C1 segment of cervical spinal cord (tissue), 14 donors: ENCODE results near the gene PHLDB2.

ENCODE experiments used
- DNase-seq, 14 donors: peaks; one replicate each; lab custom pipeline; 2025; lab: John Stamatoyannopoulos, UW

Gene PHLDB2

GRCh38 chr3:111882194-111882593 is 23.1 kb downstream of the PHLDB2 start:
- DNase-seq, result no peak

DNA sequence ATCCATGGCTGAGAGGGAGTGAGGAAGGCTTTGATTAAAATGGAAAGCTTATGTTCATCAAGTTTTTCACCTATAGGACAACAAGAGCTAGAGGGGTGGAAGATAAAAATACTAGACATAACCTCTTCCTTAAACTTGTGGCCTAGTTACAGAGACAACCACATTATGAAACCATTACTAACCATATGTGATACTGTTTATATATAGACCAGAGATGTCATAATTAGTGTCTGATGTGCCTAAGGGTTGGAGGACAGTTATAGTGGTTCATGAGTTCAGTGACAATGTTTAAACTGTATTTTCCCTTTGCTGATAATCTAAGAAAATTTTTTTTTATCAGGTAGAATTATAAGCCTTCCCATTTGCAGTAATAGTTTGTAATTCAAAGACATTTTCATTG is 23.7 kb downstream of the PHLDB2 start:
- DNase-seq, result no peak

DNA sequence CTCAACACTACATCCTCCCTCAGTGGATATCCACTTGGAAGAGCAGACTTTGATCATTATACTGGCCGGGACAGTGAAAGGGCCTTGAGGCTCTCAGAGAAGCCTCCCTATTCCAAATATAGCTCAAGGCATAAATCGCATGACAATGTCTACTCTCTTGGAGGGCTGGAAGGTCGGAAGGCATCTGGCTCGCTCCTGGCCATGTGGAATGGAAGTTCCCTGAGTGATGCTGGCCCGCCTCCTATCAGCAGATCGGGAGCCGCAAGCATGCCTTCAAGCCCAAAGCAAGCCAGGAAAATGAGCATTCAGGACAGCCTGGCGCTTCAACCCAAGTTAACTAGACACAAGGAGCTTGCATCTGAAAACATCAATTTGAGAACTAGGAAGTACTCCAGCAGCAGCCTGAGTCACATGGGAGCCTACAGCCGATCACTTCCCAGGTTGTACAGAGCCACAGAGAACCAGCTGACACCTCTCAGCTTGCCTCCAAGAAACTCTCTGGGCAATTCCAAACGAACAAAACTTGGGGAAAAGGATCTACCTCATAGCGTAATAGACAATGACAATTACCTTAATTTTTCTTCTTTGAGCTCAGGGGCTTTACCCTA is 25.4 kb downstream of the PHLDB2 start:
- no peak for DNase-seq

- no peak for DNase-seq
Observed at GRCh38 chr3:111885578-111885977, 26.5 kb downstream of the PHLDB2 start.

GRCh38 chr3:111890051-111890580 is 31.1 kb downstream of the PHLDB2 start:
- no peak for DNase-seq

- DNase-seq, result no peak
Observed at GRCh38 chr3:111892070-111892469, 33.0 kb downstream of the PHLDB2 start.

DNA sequence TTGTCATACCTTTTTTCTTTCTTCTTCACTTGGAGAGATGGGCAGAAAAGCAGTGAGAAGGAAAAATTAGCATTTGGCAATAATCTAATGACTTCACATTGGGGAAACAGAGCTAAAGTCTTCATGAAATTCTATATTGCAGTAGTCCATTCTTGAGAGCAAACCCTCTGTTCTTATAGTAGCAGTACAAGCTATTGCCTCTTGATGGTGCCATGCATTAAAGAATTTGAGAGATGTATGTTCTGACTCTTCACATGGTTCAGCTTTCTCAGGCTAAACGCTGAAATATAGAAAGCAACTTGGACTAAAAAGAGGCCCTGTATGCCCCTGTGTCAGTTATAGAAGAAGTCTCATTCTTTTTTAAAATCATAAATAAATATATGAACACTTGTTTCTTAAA is 36.0 kb downstream of the PHLDB2 start:
- no peak for DNase-seq

DNA sequence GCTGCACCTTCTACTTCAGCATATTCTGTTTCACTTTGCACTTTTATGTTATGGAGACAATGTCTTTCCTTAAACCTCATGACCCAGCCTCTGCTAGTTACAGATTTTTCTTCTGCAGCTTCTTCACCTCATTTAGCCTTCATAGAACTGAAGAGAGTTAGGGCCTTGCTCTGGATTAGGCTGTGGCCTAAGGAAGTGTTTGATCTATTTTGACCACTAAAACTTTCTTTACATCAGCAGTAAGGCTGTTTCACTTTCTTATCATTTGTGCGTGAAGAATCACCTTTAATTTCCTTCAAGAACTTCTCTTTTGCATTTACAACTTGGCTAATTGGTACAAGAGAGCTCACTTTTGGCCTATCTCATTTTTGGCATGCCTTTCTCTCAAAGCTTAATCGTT is 40.9 kb downstream of the PHLDB2 start:
- DNase-seq, result no peak

DNA sequence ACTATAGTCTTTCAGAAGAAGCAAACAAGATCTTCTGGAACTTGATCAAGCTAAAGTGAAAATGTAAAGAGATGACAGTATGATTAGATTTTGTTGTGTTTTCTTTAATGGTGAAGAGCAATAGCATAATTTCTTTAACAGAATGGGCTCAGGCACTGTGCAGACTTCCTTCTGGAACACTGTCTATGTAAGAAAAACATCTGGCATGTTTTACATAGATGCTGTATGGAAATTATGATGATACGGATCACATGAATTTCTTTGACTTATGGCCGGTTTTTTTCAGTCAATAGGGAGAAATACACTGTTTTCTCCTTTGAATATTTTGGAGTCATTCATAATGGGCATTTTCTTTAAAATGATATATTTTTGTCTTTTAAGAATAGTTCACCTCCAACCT is 42.6 kb downstream of the PHLDB2 start:
- no peak for DNase-seq

DNA sequence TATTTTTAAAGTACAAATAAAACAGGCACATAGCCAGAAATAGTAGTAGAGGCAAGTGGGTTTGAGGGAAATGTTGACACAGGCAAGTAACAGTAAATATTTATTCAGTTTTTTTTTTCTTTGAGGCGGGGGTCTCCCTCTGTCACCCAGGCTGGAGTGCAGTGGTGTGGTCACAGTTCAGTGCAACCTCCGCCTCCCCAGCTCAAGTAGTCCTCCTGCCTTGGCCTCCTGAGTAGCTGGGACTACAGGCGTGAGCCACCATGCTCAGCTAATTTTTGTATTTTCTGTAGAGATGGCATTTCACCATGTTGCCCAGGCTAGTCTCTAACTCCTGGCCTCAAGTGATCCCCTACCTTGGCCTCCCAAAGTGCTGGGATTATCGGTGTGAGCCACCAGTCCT is 43.5 kb downstream of the PHLDB2 start:
- DNase-seq, result no peak

- DNase-seq, result no peak
Observed at GRCh38 chr3:111903067-111903511, 44.0 kb downstream of the PHLDB2 start.

DNA sequence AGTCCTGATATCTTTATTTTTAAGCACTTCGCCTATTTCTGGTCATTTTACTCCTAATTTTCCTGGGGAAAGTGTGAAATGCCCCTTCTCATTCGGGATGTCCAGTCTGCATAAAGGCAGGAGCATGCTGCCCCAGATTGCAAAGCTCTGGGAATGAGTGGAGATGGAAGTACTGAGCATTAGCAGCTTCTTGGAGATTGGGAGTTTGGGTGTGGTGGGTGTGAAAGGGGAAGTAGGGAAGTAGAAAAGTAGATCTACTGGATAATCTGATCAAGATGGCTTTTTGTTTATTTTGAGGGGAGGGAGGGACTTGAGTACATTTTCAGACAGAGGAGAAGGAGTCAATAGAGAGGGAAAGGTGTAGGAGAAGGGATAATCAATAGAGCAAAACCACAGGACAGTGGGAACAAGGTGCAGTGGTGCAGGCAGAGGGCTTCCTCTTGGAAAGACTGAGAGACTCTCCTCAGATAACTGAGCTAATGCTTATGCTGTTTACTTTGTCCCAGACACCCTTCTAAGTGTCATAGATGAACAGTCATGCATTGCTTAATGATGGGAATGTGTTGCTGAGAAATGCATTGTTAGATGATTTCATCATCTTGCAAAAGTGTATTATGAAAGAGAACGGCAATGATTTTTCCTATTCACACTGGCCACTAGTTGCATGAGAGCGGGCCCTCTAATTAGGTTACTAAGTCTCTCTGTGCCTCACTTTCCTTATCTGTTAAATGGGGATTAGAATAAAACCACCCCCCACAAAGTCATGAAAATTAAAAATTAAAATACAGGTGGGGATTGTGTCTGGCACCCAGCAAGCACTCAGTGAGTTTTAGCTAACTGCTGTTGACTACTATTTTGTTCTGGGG is 45.5 kb downstream of the PHLDB2 start:
- no peak for DNase-seq

DNA sequence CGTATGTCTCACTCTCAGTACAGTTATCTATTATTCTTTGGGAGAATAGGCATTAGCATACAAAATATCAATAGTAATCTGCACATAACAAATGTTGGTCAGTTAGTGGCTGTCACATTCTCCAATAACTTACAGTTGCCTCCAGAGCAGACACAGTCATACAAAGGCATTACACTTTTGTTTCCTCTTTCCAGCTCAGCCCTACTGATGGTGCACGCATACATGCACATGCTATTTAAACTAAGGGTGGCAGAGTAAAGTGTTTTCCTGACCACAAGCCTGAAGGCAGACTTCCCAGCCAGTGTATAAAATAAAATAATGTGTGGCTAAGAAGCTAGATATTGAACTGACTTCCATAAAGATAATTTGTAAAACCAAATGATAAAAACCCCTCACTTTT is 47.6 kb downstream of the PHLDB2 start:
- no peak for DNase-seq

- no peak for DNase-seq
Observed at GRCh38 chr3:111907151-111907550, 48.1 kb downstream of the PHLDB2 start.

DNA sequence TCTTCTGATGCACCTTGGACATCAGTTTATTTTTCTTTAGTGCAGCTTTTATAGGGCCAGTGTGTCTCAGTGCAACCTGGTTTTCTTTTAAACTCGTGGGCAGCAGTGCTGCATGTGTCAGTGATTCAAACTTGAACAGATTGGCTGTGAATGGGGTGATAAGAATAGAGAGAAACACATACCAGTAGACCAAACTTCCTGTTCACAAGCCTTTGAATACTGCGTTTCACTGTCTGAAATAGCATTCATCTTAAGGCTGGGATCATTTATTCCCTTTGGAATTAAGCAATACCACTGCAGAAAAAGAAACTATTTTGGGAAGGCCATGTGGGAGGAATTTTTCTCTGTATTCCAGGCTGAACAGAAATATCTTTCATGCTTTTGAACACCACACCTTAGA is 51.7 kb downstream of the PHLDB2 start:
- no peak for DNase-seq

DNA sequence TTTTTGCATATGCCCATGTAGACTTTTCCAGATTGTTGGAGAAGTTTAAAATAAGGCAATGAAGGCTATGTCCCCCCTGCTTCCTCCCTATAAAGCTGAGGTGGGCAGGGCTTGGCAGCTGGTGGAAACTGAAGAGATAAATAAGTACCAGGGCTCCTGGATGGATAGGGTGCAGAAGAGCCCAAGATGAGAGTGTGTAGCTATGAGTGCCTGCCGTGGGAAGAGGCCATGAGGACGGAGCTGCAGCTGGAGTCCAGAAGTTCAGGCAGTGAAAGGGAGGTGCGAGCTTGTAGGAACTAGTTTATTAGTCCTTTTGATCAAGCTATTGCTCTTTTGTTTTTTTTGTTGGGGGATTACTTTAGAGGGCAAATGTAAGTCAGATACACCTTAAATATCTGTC is 52.4 kb downstream of the PHLDB2 start:
- DNase-seq, result no peak

- no peak for DNase-seq
Observed at GRCh38 chr3:111913163-111913763, 54.2 kb downstream of the PHLDB2 start.

DNA sequence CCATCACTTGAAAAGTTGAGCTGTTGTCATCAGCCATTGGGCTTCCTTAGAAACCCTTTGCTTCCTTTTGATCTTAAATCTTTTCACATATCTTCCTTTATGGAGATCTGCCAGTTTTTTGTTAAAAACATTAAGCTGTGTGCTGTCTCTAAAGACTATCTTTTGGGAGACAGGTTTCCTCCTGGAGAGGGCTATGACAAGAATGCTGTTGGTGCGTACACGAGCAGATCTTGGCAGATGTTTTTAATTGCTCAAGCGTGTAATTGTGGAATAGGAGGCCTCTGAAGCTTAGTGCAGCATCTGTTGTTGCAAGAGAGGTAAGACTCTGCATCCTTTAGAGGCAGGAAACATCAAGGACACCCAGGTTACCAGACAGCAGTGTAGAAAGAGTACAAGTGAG is 56.8 kb downstream of the PHLDB2 start:
- DNase-seq, result no peak

DNA sequence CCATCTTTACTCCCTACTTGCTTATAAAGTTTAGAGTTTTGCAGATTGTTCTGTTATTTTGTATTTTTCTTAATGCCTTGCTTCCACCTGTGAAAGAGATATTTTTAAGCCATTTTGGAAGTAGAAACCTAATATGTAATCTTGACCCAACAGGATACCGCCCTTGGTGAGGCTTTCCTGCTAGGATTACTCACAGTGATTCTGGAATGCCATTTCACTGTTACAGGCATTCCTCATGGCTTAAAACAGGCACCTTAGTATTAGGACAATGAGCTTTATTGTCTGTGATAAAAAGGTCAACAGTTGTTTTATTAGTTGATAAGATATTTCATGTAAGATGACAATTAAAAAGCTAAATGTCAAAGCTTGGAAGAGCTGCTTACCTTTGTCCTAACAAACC is 58.2 kb downstream of the PHLDB2 start:
- no peak for DNase-seq

- no peak for DNase-seq
Observed at GRCh38 chr3:111919370-111920065, 60.5 kb downstream of the PHLDB2 start.

GRCh38 chr3:111921181-111921580 is 62.1 kb downstream of the PHLDB2 start:
- DNase-seq, result no peak
